Mesenchymal stem cell (in vitro differentiated cells and primary cell): Measurements from ENCODE around the gene FOSL2.
A peak's percentile ranks its signal among the peaks of the same experiment; 100 is the strongest.

Source experiments
- DNase-seq: peaks from one replicate; pipeline ENCODE4 v3.0.0-alpha.2; 2013
- H2AFZ ChIP-seq: one replicate; pipeline ENCODE4 v1.6.1; 2013; ENCODE audit warnings: low read depth, mild to moderate bottlenecking, control low read depth, inconsistent platforms, low read length, moderate library complexity
- H2AK5ac ChIP-seq: 2 replicates; pipeline ENCODE4 v1.6.1; 2013; ENCODE audit warnings: low read length, moderate library complexity, mild to moderate bottlenecking, inconsistent platforms; ENCODE audit not compliant: severe bottlenecking
- H2BK120ac ChIP-seq: one replicate; pipeline ENCODE4 v1.6.1; 2013; ENCODE audit warnings: low read depth, mild to moderate bottlenecking, inconsistent platforms, low read length, moderate library complexity
- H2BK12ac ChIP-seq, 2 experiments: one replicate each; pipeline ENCODE4 v1.6.1; 2013; ENCODE audit warnings: inconsistent platforms in 2 of 2, low read length in 2 of 2, mild to moderate bottlenecking in 2 of 2, moderate library complexity in 2 of 2, control low read depth in 1 of 2
- H2BK15ac ChIP-seq: one replicate; pipeline ENCODE4 v1.6.1; 2013; ENCODE audit warnings: mild to moderate bottlenecking, low read depth, inconsistent platforms; ENCODE audit not compliant: poor library complexity, severe bottlenecking
- H2BK5ac ChIP-seq: 2 replicates; pipeline ENCODE4 v1.6.1; 2013; ENCODE audit warnings: low read depth, mild to moderate bottlenecking, low read length, control low read depth, inconsistent platforms; ENCODE audit not compliant: poor library complexity, severe bottlenecking
- H3K14ac ChIP-seq, 2 experiments: one replicate each; pipeline ENCODE4 v1.6.1; 2013; ENCODE audit warnings: inconsistent platforms in 2 of 2, low read length in 2 of 2, control low read depth in 1 of 2, mild to moderate bottlenecking in 1 of 2, moderate library complexity in 1 of 2
- H3K18ac ChIP-seq, 2 experiments: one replicate each; pipeline ENCODE4 v1.6.1; 2013; ENCODE audit warnings: inconsistent platforms in 2 of 2, low read length in 2 of 2, control low read depth in 1 of 2, low read depth in 1 of 2, mild to moderate bottlenecking in 1 of 2
- H3K23ac ChIP-seq, 2 experiments: one replicate each; pipeline ENCODE4 v1.6.1; 2013; ENCODE audit warnings: inconsistent platforms in 2 of 2, low read length in 2 of 2, mild to moderate bottlenecking in 2 of 2, moderate library complexity in 2 of 2, control low read depth in 1 of 2
- H3K27ac ChIP-seq: 2 replicates; pipeline ENCODE4 v1.5.1; 2013; ENCODE audit warnings: mild to moderate bottlenecking, moderate library complexity, low read length, control low read depth, inconsistent platforms; ENCODE audit not compliant: poor library complexity, severe bottlenecking
- H3K27me3 ChIP-seq, 2 experiments: 2 replicates each; pipeline versions ENCODE4 v1.6.1 to v1.7.0; 2013; ENCODE audit warnings: low read length in 2 of 2, mild to moderate bottlenecking in 2 of 2, moderate library complexity in 2 of 2, control low read depth in 1 of 2, inconsistent platforms in 1 of 2; ENCODE audit not compliant: control insufficient read depth in 1 of 2, insufficient read depth in 1 of 2
- H3K36me3 ChIP-seq, 2 experiments: 2 replicates each; pipeline versions ENCODE4 v1.6.1 to v1.7.0; 2013; ENCODE audit warnings: low read length in 2 of 2, control low read depth in 1 of 2, inconsistent platforms in 1 of 2, low read depth in 1 of 2, mild to moderate bottlenecking in 1 of 2; ENCODE audit not compliant: insufficient read depth in 2 of 2, control insufficient read depth in 1 of 2
- H3K4ac ChIP-seq, 2 experiments: one replicate each; pipeline ENCODE4 v1.6.1; 2013; ENCODE audit warnings: inconsistent platforms in 2 of 2, low read length in 2 of 2, mild to moderate bottlenecking in 2 of 2, moderate library complexity in 2 of 2, control low read depth in 1 of 2, low read depth in 1 of 2
- H3K4me1 ChIP-seq: 2 replicates; pipeline ENCODE4 v1.6.1; 2013; ENCODE audit warnings: low read depth, low read length, control low read depth; ENCODE audit not compliant: control insufficient read depth, insufficient read depth
- H3K4me2 ChIP-seq: 2 replicates; pipeline ENCODE4 v1.6.1; 2013; ENCODE audit warnings: low read length, mild to moderate bottlenecking, inconsistent platforms; ENCODE audit not compliant: poor library complexity, severe bottlenecking
- H3K4me3 ChIP-seq, 2 experiments: 2 replicates each; pipeline versions ENCODE4 v1.5.1 to v1.7.0; 2013; ENCODE audit warnings: low read length in 2 of 2, mild to moderate bottlenecking in 2 of 2, control low read depth in 1 of 2, low read depth in 1 of 2; ENCODE audit not compliant: insufficient read depth in 1 of 2
- H3K79me1 ChIP-seq: replicated peaks from 2 replicates; pipeline ENCODE4 v1.6.1; 2013; ENCODE audit warnings: mild to moderate bottlenecking, control low read depth, low read length, inconsistent platforms; ENCODE audit not compliant: poor library complexity, severe bottlenecking
- H3K9ac ChIP-seq: 2 replicates; pipeline ENCODE4 v1.7.0; 2013; ENCODE audit warnings: mild to moderate bottlenecking, low read length, moderate library complexity
- H3K9me3 ChIP-seq: 2 replicates; pipeline ENCODE4 v1.7.0; 2013; ENCODE audit warnings: mild to moderate bottlenecking, low read length; ENCODE audit not compliant: control insufficient read depth
- H4K8ac ChIP-seq: one replicate; pipeline ENCODE4 v1.6.1; 2013; ENCODE audit warnings: inconsistent platforms, mild to moderate bottlenecking, low read length, moderate library complexity
- H4K91ac ChIP-seq: one replicate; pipeline ENCODE4 v1.6.1; 2013; ENCODE audit warnings: mild to moderate bottlenecking, low read length, inconsistent platforms
- WGBS: methylation state at CpG from one replicate; pipeline ENCODE4 v1.1.7; 2013; ENCODE audit warnings: mixed read lengths; 5-methylcytosine and 5-hydroxymethylcytosine counted together

FOSL2 gene

GRCh38 chr2:28446531-28446930 lies 53.9 kb downstream of the FOSL2 start:
- no peak overlapping the region for H2BK5ac ChIP-seq
- no peak overlapping the region for H3K14ac ChIP-seq
- H3K9me3 ChIP-seq = no peaks in the 10 kb centered on the region
- peak overlapping the region; percentile 4 for H2AK5ac ChIP-seq
- H2BK12ac ChIP-seq = no peak overlapping the region
- H2BK120ac ChIP-seq = no peak overlapping the region
- no peak overlapping the region for H2BK15ac ChIP-seq
- H3K4ac ChIP-seq = no peak overlapping the region
- H3K27ac ChIP-seq = no peak overlapping the region
- H3K23ac ChIP-seq = no peak overlapping the region
- no peak overlapping the region for H2AFZ ChIP-seq
- no peak overlapping the region for H3K4me3 ChIP-seq
- H3K4me2 ChIP-seq = no peak overlapping the region
- no peak overlapping the region for H4K91ac ChIP-seq
- H3K36me3 ChIP-seq = no peaks in the 10 kb centered on the region
- H3K27me3 ChIP-seq = no peaks in the 10 kb centered on the region
- H3K18ac ChIP-seq = no peak overlapping the region
- H4K8ac ChIP-seq = no peak overlapping the region
- H3K9ac ChIP-seq = peak overlapping the region; percentile 53
- no peaks in the 10 kb centered on the region for H3K79me1 ChIP-seq
- peaks cover 22% of the 10 kb centered on the region for H3K4me1 ChIP-seq
- DNase-seq = no peak

- Histone ChIP-seq H2BK15ac (no peak overlapping the region), H3K23ac (no peak overlapping the region), H2BK12ac (peak overlapping the region; percentile 17 to 20), H3K9me3 (no peaks in the 10 kb centered on the region), H2BK5ac (no peak overlapping the region), H3K27me3 (no peaks in the 10 kb centered on the region), H3K14ac (no peak overlapping the region), H3K4me1 (peaks cover 26% of the 10 kb centered on the region), H3K18ac (no peak overlapping the region), H3K9ac (peak overlapping the region; percentile 53), H3K27ac (no peak overlapping the region), H3K79me1 (no peaks in the 10 kb centered on the region), H4K8ac (no peak overlapping the region), H4K91ac (peak overlapping the region; percentile 3), H3K4ac (no peak overlapping the region), H3K4me3 (no peak overlapping the region), H2BK120ac (no peak overlapping the region), H2AK5ac (peak overlapping the region; percentile 4), H3K36me3 (no peaks in the 10 kb centered on the region), H2AFZ (no peak overlapping the region), H3K4me2 (no peak overlapping the region)
- DNase-seq = no peak
- 85% methylated on average over 3 of the region's 3 CpGs for WGBS
Observed at GRCh38 chr2:28447086-28447485, 54.4 kb downstream of the FOSL2 start.

- Histone ChIP-seq H2BK5ac (no peak overlapping the region), H3K27me3 (no peaks in the 10 kb centered on the region), H3K4ac (no peak overlapping the region), H3K9me3 (no peaks in the 10 kb centered on the region), H3K36me3 (no peaks in the 10 kb centered on the region), H4K91ac (no peak overlapping the region), H4K8ac (no peak overlapping the region), H2AFZ (no peak overlapping the region), H3K79me1 (no peaks in the 10 kb centered on the region), H3K4me3 (peak overlapping the region in 1 of 2 experiments; percentile 48), H3K14ac (no peak overlapping the region), H2AK5ac (peak overlapping the region; percentile 16), H3K23ac (no peak overlapping the region), H2BK12ac (no peak overlapping the region), H3K27ac (peak overlapping the region; percentile 10), H2BK120ac (no peak overlapping the region), H2BK15ac (no peak overlapping the region), H3K9ac (peak overlapping the region; percentile 76), H3K4me1 (peaks cover 32% of the 10 kb centered on the region), H3K4me2 (no peak overlapping the region), H3K18ac (peak overlapping the region in 1 of 2 experiments; percentile 40)
- peak; percentile 78 for DNase-seq
- 80% methylated on average over 8 of the region's 8 CpGs for WGBS
Observed at GRCh38 chr2:28447943-28448792, 55.5 kb downstream of the FOSL2 start.

- Histone ChIP-seq H4K91ac (no peak overlapping the region), H3K27ac (no peak overlapping the region), H2BK120ac (no peak overlapping the region), H3K9me3 (no peaks in the 10 kb centered on the region), H3K4me3 (peak overlapping the region in 1 of 2 experiments; percentile 48), H3K9ac (peak overlapping the region; percentile 76), H3K4ac (no peak overlapping the region), H2BK12ac (no peak overlapping the region), H3K36me3 (no peaks in the 10 kb centered on the region), H3K14ac (no peak overlapping the region), H2AFZ (no peak overlapping the region), H2BK5ac (no peak overlapping the region), H3K4me2 (no peak overlapping the region), H3K27me3 (no peaks in the 10 kb centered on the region), H3K4me1 (peaks cover 32% of the 10 kb centered on the region), H3K79me1 (no peaks in the 10 kb centered on the region), H2AK5ac (peak overlapping the region; percentile 16), H3K18ac (no peak overlapping the region), H3K23ac (no peak overlapping the region), H4K8ac (no peak overlapping the region), H2BK15ac (no peak overlapping the region)
- 98% methylated on average over 3 of the region's 3 CpGs for WGBS
- DNase-seq = no peak
Observed at GRCh38 chr2:28448793-28449100, 56.1 kb downstream of the FOSL2 start.
